ENCODE data around the gene ACCSL.
A peak's percentile ranks its signal among the peaks of the same experiment; 100 is the strongest.

The ACCSL gene

GRCh38 chr11:44018127-44018521 lies 29.7 kb upstream of the ACCSL start:
- no peak for DNase-seq (ENCODE audit: low spot score)

- DNase-seq (ENCODE audit: low spot score) = no peak
These were observed 29.0 kb upstream of the ACCSL start for GRCh38 chr11:44018829-44019228.

DNA sequence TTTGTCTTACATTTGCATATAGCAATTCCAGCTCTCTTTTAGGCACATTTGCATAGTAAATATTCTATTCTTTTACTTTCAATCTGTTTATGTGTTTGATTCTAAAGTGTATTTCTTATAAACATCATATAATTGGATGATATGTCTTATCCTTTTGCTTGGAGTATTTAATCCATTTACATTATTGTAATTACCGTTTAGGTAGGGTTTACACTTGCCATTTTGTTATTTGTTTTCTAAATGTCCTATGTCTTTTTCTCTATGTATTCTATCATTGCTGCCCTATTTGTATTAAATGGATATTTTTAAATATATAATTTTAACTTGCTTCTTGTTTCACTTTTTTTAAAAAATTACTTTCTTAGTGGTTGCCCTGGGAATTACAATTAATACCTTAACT lies 22.8 kb upstream of the ACCSL start:
- no peak for DNase-seq (ENCODE audit: low spot score)

DNA sequence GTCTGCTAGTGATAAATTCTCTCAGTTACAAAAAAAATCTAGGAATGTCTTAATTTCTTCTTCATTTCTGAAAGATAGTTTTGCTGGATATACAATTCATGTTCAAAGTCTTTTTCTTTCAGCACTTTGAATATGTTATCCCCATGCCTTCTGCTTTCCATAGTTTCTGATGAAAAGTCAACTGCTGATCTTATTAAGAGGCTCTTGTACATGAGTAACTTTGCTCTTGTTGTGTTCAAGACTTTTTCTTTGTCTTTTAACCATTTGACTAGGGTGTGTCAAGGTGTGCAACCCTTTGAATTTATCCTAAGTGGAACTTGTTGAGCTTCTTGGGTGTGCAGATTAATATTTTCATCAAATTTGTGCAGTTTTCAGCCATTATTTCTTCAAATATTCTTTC lies 22.1 kb upstream of the ACCSL start:
- no peak for DNase-seq (ENCODE audit: low spot score)

- no peak for DNase-seq (ENCODE audit: low spot score)
These were observed 19.4 kb upstream of the ACCSL start for GRCh38 chr11:44028401-44028800.

DNA sequence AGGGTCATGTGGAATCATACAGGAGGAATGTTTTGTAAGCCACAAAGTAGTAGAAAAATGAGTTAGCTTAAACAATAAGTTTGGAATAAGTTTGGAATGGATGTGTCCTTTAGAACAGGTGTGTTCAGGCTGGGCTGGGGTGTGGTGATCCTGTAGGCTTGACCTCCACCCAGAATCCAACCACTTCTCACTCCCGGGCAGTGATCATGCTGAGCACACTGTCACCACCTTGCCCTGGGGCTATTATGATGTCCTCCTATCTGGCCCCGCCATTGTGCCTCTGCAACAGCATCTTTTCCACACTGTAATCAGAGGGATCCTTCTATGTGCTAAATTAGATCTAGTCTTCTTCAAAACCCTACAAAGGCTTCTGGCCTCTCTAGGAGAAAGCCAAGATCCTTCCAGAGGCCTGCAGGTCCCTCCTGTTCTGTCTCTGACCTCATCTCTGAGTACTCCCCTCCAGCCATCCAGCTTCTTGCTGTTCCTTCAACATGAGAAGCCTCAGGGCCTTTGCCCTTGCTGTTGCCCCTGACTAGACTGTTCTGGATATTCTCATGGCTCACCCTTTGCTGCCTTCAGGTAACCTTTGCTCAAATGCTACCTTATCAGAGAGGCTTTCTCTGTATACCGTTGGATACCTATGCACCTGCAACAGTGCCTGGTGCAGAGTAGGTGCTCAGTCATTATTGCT lies 18.8 kb upstream of the ACCSL start:
- no peak for DNase-seq (ENCODE audit: low spot score)

GRCh38 chr11:44029507-44029845 lies 18.3 kb upstream of the ACCSL start:
- DNase-seq (ENCODE audit: low spot score) = no peak

DNA sequence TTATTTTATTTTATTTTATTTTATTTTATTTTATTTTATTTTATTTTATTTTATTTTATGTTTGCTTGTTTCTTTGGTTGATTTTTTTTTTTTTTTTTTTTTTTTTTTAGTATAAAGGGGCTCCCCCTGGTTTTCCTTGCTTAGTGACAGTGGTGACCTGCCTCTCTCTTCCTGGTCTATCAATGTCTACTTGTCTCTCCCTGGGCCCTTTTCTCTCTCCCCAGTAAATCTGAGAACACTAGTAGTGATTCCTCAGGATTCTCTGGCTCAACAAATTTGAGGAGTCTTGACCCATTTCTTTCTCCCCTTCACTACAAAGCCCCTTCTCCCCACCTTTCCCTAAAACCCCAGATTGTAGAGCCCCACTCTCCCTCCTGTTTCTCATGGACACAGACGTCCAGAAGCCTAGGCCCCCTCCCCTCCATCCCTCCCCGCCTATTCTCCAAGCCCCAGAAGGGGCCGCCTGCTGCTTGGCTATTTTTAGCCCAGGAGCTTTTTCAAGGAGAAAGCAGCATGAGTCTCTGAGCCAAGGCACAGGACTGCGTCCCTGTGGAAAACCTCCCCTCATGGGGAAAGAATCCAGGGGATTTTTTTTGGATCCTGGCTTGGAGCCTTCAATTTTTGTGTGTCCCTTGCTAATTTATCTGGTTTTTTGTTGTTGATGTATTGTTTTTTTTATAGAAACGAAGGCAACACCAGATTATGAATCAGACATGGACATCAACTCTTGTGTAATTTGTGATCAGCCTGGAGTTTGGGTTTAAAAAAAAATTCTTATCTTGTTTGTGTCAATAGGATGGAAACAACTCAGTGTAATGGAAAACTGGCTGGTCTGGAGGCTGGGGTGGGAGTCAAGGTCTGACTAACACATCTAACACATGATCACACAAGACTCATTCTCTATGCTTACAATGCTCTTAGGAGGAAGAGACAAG lies 17.5 kb upstream of the ACCSL start:
- DNase-seq (ENCODE audit: low spot score) = no peak

DNA sequence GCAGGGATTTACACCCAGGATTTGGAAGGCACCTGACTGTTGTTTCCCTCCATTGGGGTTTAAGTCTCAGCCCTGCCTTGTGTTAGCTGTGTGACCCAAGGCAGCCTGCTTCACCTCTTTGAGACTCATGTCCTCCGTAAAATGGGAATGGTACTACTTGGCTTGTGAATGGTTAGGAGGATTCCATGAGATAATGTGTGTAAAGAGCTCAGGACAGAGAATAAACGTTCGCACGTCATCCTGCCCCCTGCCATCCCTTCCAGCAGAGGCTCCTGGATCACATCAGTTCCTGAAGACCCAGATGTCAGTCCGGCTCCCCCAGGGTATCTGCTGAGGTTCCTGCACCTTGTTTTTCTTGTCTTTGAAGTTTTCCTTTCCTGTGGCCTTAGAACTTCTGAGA lies 16.8 kb upstream of the ACCSL start:
- DNase-seq (ENCODE audit: low spot score) = no peak

GRCh38 chr11:44031549-44031948 lies 16.2 kb upstream of the ACCSL start:
- DNase-seq (ENCODE audit: low spot score) = no peak

DNA sequence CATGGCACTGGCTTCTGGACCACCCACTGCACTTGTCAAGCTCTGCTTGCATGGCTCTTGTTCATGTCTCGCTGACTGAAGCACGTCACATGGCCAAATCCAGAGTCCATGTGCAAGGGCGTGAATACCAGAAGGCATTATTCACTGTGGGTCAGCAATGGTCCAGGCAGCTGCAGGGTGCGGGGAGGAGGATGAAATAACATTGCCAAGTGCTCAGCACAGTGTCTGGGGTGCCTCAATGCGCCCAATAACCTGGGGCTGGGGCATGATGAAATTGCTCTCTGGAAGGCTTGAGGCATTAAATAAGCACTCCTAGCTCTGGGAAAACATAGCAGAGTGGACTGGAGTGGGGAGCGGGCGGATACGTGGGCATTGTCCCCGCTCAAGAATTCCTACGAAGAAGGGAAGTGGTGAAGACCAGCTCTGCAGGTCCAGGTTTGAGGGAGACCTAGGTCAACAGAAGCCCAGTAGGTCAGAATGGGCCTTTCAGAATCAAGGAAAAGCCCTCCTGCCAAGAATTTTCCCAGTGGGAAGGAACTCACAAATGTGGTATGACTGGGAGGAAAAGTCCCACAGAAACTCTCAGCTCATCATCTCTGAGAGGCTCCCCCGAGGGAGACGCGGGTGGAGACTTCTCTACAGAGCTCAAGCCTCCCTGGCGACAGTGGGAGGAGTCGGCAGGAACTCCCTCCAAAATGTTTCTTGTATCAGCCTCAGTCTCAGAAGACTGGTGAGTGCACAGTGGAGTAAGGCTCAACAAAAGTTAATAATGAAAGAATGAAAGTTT lies 15.3 kb upstream of the ACCSL start:
- peak; percentile 44 for DNase-seq (ENCODE audit: low spot score)

DNA sequence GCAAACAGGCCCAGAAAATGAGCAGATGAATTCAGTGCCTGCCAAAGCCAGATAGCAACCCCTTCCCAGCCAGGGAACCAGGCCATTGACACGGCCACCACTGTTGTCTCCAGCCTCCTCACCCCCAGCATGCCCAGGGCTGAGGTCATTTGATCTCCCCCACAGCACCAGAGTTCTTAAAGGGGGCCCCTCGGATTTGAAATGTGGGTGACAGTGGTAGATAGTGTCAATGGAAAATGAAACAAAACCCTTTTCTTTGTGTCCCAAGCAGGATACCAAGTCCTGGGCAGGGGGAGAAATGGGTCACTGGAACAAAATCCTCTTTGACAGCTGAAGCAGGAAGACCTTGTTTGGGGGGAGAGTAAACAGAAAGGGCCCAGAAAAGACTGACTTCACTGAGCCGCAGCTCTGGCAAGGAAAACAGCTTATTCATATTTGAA lies 14.3 kb upstream of the ACCSL start:
- no peak for DNase-seq (ENCODE audit: low spot score)

- DNase-seq (ENCODE audit: low spot score) = no peak
These were observed 13.9 kb upstream of the ACCSL start for GRCh38 chr11:44033856-44034255.

- no peak for DNase-seq (ENCODE audit: low spot score)
These were observed 13.1 kb upstream of the ACCSL start for GRCh38 chr11:44034639-44035038.

GRCh38 chr11:44036811-44037657 lies 10.7 kb upstream of the ACCSL start:
- peak; percentile 79 for DNase-seq (ENCODE audit: low spot score)

- DNase-seq (ENCODE audit: low spot score) = no peak
These were observed 10.2 kb upstream of the ACCSL start for GRCh38 chr11:44037658-44037998.

DNA sequence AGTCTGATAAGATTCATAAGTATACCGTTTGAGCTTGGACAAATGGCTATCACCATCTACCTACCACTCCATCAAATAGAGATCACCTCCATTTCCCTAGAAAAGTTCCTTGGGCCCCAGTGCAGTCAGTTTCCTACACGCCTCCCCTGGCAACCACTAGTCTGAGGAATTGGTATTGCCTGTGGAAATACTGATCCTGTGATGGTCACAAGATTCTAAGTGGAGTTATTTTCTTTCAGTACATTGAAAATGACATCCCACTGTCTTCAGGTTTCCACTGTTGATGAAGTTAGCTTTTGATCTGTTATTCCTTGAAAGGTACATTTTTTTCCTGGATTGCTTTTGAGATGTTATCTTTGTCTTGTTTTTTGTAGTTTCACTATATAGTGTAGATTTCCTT lies 4.6 kb upstream of the ACCSL start:
- no peak for DNase-seq (ENCODE audit: low spot score)

DNA sequence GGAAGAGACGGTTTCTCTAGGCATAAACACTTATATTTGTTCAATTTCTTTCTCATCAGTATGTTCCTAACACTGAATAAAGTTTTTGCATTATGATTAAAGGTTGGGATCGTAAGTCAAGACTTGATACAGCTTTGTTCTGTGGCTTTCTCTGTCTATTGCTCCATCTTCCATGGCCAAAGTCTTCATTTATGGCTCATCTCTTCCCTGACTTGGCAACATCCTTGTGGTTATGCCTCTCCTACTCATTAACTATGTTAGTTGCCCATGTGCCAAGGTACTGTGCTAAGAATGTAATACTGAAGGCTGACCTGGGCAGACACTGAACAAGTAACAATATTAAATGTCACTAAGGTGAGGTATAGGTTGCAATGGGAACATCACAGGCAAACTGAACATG lies 1.6 kb upstream of the ACCSL start:
- no peak for DNase-seq (ENCODE audit: low spot score)

DNA sequence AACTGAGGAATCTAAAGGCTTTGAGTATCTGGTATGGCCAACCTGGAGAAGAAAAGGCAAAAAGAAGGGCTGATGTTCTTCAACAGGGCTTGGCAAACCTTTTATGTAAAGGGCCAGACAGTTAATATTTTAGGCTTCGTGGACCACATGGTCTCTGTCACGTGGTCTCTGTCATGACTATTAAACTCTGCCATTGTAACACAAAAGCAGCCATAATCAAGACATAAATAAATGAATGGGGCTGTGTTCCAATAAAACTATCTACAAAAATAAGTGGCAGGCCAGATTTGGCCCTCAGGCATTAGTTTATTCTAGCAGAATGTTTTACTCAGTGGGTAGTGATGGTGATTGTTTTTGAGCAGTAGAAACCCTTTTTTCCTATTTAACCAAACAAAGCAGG lies 483 bp upstream of the ACCSL start:
- no peak for DNase-seq (ENCODE audit: low spot score)

DNA sequence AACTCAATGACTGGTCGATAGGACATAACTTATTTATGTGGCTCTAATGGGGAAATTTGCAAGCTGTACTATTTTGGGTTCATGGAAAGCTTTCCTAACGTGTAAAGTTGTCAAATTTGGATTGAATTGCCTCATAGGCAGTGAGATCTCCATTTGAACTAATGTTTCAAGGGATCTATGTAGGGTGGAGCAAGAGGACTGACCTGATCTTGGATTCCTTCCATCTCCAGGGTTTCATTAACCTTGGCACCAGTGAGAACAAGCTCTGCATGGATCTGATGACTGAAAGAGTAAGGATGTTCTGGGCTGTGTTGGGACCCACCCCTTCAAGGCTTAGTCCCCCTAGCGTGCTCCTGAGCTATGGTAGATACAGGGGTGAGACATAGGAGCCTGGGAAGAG lies 2.1 kb downstream of the ACCSL start:
- DNase-seq (ENCODE audit: low spot score) = no peak

GRCh38 chr11:44051171-44051570 lies 3.4 kb downstream of the ACCSL start:
- DNase-seq (ENCODE audit: low spot score) = no peak

GRCh38 chr11:44057340-44057739 lies 9.6 kb downstream of the ACCSL start:
- DNase-seq (ENCODE audit: low spot score) = no peak

All from AG08396 (cell line).